ENCODE results near the gene NDUFS7. TPM values are rescaled to one million over a fixed set of nuclear protein-coding genes. Genes with fewer than 3 reads are reported as not detected.

Gene NDUFS7
- total and polyA plus RNA-seq, 2 donors (not counting 3 experiments of a cell fraction or from before 2014, with no cell fraction given), result 101 to 224 TPM

GRCh38 chr19:1400281-1401137, 16.8 kb downstream of the NDUFS7 start:
- Histone ChIP-seq H3K4me2 (ENCODE audit: insufficient read depth, low read length) (no peak overlapping the region), H3K9me1 (replicated peaks; ENCODE audit: control insufficient read depth, extremely low read depth, insufficient read depth, low read length) (no peaks in the 10 kb centered on the region), H3K4me3 (replicated peaks in 1 of 3; ENCODE audit: insufficient read depth in 1 of 3, low read depth in 1 of 3, low read length in 3 of 3) (peak overlapping the region; percentile 47 to 70 (median 56)), H3K27me3 (ENCODE audit: control insufficient read depth in 2 of 2, insufficient read depth in 2 of 2, low read length in 2 of 2) (no peaks in the 10 kb centered on the region), H3K79me2 (ENCODE audit: control insufficient read depth, insufficient read depth, low read length) (no peaks in the 10 kb centered on the region), H4K20me1 (replicated peaks; ENCODE audit: control insufficient read depth, extremely low read depth, insufficient read depth, low read length) (no peaks in the 10 kb centered on the region), H2AFZ (ENCODE audit: low read depth, low read length) (peak overlapping the region; percentile 84), H3K36me3 (ENCODE audit: control insufficient read depth in 2 of 2, extremely low read depth in 1 of 2, insufficient read depth in 2 of 2, low read length in 2 of 2) (no peaks in the 10 kb centered on the region), H3K4me1 (ENCODE audit: control insufficient read depth, extremely low read depth, insufficient read depth, low read length) (peaks cover 12% of the 10 kb centered on the region), H3K9ac (replicated peaks; ENCODE audit: extremely low read depth, insufficient read depth, low read length) (no peak overlapping the region), H3K27ac (ENCODE audit: insufficient read depth, low read depth, low read length) (no peak overlapping the region), H3K9me3 (replicated peaks; ENCODE audit: control insufficient read depth, insufficient read depth, low read length) (no peaks in the 10 kb centered on the region)
- intact Hi-C loops (cut with micrococcal nuclease) (loop anchor here (1.0 to 10.0 kb wide), 2 partner anchors 17 to 194 kb away; partner anchors contain the start of genes MBD3 and NDUFS7), dilution Hi-C loops (cut with MboI; ENCODE audit: extremely low pct_ligation_motif_present, low sequenced_read_pairs) (no loop called here)
- no TSS peak for BruUV-seq (replicated peaks)
- DNase-seq (ENCODE audit: low read depth, low spot score), result no peak
- ChIA-PET POLR2A (no interaction called here), CTCF (no interaction called here)
- FAIRE-seq, result no peak
- no peak for TF ChIP-seq MYC (IDR thresholded peaks at IDR 0.05; ENCODE audit: low read depth, low read length)
- no peak for TF ChIP-seq GATA2 (IDR thresholded peaks at IDR 0.05; ENCODE audit: insufficient read depth, insufficient read length, low read depth, low read length)
- TF ChIP-seq JUN (IDR thresholded peaks at IDR 0.05; ENCODE audit: borderline replicate concordance, insufficient read depth, insufficient read length, low read depth), result no peak
- TF ChIP-seq POLR2AphosphoS5 (IDR thresholded peaks at IDR 0.05; ENCODE audit: insufficient read depth, low read depth, low read length), result no peak
- no peak for TF ChIP-seq EZH2 (IDR thresholded peaks at IDR 0.05; ENCODE audit: borderline replicate concordance, low read depth, low read length, severe bottlenecking)
- no peak for TF ChIP-seq CTCF (IDR thresholded peaks at IDR 0.05; ENCODE audit: extremely low read depth in 1 of 2, insufficient read depth in 1 of 2, low read depth in 1 of 2, low read length in 2 of 2)
- no peak for TF ChIP-seq POLR2A (IDR thresholded peaks at IDR 0.05; ENCODE audit: low read depth, low read length)
- no peak for TF ChIP-seq MAX (IDR thresholded peaks at IDR 0.05; ENCODE audit: insufficient read depth, insufficient read length)
- TF ChIP-seq FOS (IDR thresholded peaks at IDR 0.05; ENCODE audit: borderline replicate concordance, insufficient read depth, low read length), result no peak
